ENCODE results near the gene UNC93B1. TPM values are rescaled to one million over a fixed set of nuclear protein-coding genes. Genes with fewer than 3 reads are reported as not detected.

The UNC93B1 gene, protein sequence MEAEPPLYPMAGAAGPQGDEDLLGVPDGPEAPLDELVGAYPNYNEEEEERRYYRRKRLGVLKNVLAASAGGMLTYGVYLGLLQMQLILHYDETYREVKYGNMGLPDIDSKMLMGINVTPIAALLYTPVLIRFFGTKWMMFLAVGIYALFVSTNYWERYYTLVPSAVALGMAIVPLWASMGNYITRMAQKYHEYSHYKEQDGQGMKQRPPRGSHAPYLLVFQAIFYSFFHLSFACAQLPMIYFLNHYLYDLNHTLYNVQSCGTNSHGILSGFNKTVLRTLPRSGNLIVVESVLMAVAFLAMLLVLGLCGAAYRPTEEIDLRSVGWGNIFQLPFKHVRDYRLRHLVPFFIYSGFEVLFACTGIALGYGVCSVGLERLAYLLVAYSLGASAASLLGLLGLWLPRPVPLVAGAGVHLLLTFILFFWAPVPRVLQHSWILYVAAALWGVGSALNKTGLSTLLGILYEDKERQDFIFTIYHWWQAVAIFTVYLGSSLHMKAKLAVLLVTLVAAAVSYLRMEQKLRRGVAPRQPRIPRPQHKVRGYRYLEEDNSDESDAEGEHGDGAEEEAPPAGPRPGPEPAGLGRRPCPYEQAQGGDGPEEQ
- polyA plus RNA-seq (ENCODE audit: insufficient read length in 12 of 12): 10 to 100 TPM in 1 of 12 donors, 1 to 10 TPM in 10, not detected in 1; 3.4 to 12.6 (median 5.3) TPM
- long read RNA-seq, donor 1, transcript UNC93B1-201 (11 exons, 2,316 nt): major isoform, 8 of 10 reads
- long read RNA-seq, donor 1, partial matches to known transcripts: 0 of 10 reads
- long read RNA-seq, donor 1, other reads (novel, unspliced or antisense): 0 of 10 reads
- long read RNA-seq, donor 2, partial matches to known transcripts: 0 of 3 reads
- long read RNA-seq, donor 2, other reads (novel, unspliced or antisense): 0 of 3 reads
- long read RNA-seq, donor 3, partial matches to known transcripts: 0 of 1 reads
- long read RNA-seq, donor 3, other reads (novel, unspliced or antisense): 0 of 1 reads
- long read RNA-seq, donor 4: 0 reads
- long read RNA-seq, donor 5: 0 reads
- long read RNA-seq, donor 6, partial matches to known transcripts: 0 of 2 reads
- long read RNA-seq, donor 6, other reads (novel, unspliced or antisense): 0 of 2 reads
- long read RNA-seq, donor 7, partial matches to known transcripts: 0 of 1 reads
- long read RNA-seq, donor 7, other reads (novel, unspliced or antisense): 0 of 1 reads
- long read RNA-seq, donor 8: 0 reads
- long read RNA-seq, donor 9, partial matches to known transcripts: 0 of 1 reads
- long read RNA-seq, donor 9, other reads (novel, unspliced or antisense): 0 of 1 reads
- long read RNA-seq, donor 10, partial matches to known transcripts: 0 of 2 reads
- long read RNA-seq, donor 10, other reads (novel, unspliced or antisense): 0 of 2 reads
- long read RNA-seq, donor 11, partial matches to known transcripts: 0 of 2 reads
- long read RNA-seq, donor 11, other reads (novel, unspliced or antisense): 0 of 2 reads

DNA sequence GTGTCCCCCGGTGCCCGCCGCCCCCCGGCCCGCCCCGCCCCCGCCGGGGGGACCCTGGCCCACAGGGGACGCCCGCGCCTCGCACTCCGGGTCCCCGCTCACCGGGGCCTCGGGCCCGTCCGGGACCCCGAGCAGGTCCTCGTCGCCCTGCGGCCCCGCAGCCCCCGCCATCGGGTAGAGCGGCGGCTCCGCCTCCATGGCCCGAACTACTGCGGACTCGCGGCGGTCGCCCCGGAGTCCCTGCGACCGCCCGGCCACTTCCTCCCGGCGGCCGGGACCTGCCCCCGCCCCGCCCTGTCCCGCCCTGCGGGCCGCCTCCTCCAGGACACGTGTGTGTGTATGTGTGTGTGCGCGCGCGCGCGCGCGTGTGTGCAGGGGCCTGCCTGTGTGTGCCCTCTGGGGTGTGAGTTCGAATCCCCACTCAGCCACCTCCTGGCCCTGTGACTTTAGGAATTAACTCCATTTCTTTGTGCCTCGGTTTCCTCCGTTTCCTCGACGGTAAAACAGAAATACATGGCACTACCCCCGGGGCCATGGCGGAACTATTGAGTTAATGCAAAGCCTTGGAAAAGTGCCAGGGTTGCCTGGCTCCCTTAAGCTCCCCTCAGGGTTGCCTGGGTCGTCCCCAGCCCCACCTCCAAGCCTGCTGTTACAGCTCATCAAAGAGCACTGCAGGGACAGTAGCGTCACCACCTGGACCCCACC is at the start of gene UNC93B1:
Gene UNC93B1 (minus strand): TSS at position 252 of the 705 bp plus-strand sequence. CDS start 54 bp downstream, at position 198.
- peak; percentile 71 for DNase-seq

DNA sequence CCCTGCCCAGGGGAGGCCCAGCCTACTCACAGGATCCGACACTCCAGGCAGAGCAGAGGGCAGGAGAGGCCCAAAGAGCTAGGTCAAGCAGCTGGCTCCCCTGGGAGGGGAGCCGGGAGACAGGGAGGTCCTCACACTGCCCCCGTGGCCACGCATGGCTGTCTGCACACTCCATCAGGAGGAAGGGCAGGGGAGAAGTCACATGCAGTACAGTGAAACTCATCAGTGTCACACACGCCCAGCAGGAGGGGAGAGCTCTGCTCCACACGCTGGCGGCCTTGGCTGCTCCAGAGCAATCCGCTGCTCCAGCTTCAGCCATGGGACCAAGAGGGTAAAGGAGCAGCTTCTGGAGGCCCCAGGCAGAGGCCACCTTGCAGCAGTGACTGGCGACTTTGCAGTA is 49.2 kb upstream of the UNC93B1 start:
- DNase-seq: no peak

DNA sequence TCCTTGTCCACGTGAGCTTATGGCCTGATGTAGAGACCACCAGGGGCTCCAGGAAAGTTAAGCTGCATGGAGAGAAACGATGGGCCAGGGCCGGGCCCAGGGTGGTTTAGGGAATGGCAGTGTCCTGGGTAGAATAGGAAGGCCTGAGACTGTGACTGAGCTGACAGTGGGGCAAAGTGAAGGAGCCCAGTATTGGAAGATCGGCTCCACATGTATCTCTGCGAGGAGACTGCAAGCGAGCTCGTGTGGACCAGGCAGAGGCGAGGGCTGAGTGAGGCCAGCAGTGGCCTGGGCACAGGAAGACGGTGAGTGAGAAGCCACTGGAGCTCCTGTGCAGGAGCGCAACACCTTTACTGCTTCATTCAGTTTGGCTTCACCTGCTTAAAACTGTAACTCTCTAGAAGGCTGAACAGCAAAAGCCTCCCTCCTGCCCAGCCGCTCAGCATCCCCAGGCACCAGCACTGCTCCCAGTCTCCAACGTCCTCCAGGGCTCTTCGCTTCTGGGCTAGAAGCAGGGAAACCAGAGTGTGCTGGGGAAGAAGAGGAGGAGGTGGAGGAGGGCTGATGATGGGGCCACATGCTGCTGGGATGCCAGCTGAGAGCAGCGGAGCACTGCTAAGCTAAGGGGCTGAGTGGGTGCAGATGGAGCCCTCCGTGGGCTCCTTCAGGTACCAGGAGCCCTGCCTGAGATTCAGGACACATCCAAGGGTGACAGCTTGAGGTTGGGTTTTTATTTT is 48.4 kb upstream of the UNC93B1 start:
- DNase-seq: no peak

DNA sequence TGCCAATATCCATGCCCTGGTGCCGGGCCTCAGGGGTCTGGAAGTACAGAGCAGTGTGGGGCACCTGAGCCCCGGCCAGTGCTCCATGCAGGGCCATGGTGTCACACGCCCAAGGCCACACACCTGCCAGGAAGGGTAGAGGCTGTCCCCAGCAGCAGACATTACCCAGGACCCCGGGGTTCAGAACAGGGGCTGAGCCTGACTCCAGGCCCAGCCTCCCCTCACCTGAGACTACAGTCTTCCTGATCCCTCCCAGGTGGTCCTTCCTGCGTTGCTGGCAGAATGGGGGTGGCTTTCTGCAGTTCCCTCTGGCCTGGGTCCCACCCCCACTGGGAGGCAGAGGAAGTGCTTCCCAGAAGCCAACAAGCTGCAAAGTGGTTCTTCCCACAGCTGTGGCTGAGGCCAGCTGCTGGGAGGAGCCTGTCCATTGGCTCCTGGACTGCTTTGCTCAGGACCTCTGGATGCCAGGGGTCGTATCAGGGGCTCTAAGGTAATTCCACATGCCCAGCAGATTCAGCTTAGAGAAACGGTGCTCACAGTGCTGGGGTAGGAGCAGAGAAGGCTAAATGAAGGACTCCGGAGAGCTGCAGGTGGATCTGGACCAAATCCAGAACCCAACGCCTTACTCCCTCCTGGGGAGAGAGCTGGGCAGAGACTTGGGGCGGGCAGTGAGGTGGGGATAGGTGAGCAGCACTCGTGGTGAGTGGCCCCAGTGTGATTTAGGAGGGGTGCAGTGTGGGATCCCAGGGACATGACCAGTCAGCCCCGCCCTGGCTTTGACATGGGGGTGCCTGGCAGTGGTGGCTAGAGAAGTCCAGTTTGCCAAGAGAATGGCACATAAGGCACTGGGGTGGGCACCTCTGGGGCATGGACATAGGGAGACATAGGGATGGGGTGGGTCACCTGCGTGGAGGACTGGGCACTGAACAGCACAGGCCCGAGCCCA is 47.6 kb upstream of the UNC93B1 start:
- no peak for DNase-seq

DNA sequence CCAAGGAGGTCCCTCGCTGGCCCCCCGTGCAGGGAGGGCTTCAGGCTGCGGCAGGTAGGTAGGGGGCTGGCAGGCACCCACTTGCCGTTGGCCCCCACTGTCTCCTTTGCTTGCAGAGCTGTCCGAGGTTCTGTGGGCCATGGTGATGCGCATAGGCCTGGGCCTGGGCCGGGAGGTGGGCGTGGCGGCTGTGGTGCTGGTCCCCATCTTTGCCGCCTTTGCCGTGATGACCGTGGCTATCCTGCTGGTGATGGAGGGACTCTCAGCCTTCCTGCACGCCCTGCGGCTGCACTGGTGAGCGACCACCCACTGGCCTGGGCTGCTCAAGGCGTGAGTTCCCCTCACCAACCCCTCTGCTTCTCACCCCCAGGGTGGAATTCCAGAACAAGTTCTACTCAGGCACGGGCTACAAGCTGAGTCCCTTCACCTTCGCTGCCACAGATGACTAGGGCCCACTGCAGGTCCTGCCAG is 46.5 kb upstream of the UNC93B1 start:
- no peak for DNase-seq

DNA sequence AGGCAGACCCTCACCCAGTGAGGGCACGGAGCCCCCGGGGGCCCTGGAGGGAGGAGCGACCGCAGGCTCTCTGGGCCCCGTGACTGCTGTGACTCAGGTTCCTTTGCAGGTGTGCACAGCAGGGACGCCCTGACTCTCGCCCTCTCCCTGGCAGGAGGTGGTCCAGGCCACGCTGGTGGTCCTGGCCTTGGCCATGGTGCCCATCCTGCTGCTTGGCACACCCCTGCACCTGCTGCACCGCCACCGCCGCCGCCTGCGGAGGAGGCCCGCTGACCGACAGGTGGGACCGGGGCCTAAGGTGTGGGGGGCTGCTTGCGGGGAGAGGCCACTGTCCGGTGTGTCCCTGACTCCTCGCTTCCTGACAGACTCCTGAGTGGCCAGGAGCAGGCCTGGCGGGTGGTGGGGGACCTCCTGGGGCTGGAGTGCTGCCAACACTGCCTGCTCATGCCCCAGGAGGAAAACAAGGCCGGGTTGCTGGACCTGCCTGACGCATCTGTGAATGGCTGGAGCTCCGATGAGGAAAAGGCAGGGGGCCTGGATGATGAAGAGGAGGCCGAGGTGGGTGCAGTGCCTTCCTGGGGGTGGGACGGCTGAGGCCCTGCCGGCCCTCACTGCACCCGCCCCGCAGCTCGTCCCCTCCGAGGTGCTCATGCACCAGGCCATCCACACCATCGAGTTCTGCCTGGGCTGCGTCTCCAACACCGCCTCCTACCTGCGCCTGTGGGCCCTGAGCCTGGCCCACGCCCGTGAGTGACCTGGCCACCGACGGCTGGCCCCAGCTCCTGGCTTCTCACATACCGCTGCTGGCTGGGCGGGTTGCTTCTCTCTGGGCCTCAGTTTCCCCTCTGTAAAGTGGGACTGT is 45.8 kb upstream of the UNC93B1 start:
- no peak for DNase-seq

DNA sequence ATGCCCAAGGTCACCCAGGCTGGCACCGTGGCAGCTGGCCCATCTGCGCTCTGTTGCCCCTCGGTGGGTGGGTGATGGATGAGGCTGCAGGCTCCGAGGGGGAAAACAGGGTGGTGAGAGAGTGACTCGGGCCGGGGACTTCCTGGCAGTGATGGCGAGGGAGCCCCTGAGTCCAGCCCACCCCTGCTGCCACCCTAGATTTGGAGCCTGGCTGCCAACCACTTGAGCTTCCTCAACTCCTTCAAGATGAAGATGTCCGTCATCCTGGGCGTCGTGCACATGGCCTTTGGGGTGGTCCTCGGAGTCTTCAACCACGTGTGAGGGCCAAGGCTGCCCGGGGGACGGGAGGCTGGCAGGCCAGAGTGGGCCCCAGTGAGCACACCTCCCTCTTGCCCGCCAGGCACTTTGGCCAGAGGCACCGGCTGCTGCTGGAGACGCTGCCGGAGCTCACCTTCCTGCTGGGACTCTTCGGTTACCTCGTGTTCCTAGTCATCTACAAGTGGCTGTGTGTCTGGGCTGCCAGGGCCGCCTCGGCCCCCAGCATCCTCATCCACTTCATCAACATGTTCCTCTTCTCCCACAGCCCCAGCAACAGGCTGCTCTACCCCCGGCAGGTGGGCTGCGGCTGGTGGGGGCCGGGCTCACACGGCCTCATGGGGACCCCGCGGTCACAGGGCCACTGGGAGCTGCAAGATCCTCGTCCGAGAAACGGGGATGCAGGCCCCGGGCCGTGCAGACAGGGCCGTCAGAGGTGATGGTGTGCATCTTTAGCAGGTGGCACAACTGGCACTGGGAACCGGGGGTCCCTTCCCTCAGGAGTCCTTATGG is 45.0 kb upstream of the UNC93B1 start:
- no peak for DNase-seq

DNA sequence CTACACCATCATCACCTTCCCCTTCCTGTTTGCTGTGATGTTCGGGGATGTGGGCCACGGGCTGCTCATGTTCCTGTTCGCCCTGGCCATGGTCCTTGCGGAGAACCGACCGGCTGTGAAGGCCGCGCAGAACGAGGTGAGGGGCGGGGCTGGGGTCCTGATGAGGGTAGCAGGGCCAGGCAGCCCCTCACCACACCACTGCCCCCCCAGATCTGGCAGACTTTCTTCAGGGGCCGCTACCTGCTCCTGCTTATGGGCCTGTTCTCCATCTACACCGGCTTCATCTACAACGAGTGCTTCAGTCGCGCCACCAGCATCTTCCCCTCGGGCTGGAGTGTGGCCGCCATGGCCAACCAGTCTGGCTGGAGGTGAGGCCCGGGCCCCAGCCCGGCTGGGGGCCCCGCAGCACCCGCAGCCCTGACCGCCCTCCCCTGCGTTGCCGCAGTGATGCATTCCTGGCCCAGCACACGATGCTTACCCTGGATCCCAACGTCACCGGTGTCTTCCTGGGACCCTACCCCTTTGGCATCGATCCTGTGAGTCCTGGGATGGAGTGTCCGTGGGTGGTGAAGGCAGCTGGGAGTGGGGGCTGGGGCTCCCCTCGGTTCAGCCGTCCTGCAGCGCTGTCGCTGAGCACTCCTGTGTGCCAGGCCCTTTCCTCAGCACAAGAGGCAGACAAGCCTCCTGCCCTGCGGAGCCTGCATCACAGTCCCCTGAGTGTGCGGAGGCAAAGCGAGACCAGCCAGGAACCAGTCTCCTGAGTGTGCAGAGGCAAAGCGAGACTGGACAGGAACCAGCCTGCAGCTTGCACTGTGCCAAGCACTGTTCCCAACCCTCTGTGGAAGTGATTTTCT is 43.8 kb upstream of the UNC93B1 start:
- DNase-seq: no peak

DNA sequence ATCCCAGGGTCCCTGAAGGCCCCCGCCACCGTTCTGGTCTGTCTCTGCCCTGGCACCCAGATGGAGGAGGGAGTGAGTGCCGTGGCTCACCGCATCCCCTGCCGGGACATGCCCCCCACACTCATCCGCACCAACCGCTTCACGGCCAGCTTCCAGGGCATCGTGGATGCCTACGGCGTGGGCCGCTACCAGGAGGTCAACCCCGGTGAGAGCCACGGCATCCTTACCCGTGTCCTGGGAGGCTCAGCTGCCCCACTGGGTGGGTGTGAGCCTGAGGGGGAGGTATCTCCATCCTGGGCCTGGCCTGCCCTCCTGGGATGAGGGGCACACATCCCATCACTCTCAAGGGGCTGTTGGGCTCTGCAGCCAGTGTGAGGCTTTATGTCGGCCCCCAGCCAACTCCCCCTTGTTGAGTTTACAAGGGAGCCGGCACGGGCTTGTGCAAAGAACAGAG is 41.0 kb upstream of the UNC93B1 start:
- DNase-seq: no peak

DNA sequence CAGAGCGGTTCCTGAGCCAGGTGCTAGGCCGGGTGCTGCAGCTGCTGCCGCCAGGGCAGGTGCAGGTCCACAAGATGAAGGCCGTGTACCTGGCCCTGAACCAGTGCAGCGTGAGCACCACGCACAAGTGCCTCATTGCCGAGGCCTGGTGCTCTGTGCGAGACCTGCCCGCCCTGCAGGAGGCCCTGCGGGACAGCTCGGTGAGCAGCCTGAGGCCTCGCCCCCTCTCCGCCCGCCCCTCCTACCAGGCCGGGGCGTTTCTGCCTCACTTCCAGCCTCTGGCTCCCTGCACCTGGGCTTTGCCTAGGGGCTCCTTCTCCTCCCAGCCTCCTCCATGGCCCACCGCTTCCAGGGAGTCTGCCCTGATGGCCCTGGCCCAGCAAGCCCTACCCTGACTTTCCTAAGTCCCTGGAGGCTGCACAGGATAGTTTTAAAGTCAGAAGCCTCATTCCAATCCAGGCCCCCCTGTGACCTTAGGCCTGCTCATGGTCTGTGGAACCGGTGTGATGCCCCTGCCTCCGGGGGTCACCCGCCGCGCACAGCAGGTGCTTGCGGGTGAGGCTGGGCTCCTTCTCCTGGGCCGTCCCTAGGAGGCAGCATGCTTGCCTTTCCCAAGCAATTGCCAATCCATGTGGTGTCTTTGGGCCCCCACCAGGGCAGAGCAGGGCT is 40.4 kb upstream of the UNC93B1 start:
- no peak for DNase-seq

DNA sequence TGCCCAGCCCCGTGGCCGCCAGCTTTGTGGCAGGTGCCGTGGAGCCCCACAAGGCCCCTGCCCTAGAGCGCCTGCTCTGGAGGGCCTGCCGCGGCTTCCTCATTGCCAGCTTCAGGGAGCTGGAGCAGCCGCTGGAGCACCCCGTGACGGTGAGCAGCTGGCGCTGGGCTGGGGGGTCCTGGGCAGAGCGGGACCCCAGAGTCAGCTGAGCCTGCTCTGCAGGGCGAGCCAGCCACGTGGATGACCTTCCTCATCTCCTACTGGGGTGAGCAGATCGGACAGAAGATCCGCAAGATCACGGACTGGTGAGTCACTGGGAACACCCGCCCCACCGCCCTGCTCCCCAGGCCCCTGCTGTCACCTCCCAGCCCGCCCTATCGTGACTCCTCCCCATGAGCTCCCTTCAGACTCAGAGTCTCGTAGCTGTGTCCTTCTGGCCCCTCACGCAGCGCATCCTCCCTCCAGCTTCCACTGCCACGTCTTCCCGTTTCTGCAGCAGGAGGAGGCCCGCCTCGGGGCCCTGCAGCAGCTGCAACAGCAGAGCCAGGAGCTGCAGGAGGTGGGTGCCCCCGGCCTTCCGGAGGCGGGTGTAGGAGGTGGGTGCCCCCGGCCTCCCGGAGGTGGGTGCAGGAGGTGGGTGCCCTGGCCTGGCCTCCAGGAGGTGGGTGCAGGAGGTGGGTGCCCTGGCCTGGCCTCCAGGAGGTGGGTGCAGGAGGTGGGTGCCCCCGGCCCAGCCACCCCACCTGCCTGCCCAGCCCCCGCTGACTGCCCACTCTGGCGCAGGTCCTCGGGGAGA is 39.6 kb upstream of the UNC93B1 start:
- DNase-seq: peak; percentile 56

DNA sequence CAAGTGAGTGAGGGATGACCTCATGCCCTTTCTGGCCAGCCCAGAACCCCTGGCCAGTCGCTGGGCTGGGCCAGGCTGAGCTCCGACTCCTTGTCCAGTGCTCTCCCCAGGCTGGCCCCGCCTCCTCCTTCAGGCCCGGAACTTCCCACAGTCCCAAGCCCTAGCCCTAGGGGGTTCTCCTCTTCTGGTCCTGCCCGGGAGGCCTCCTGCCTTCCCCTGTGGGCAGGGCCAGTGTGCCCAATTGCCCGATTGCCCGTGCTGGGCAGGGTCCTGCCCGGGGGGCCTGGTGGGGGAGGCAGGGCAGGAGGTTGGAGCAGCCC is 39.1 kb upstream of the UNC93B1 start:
- DNase-seq: no peak

DNA sequence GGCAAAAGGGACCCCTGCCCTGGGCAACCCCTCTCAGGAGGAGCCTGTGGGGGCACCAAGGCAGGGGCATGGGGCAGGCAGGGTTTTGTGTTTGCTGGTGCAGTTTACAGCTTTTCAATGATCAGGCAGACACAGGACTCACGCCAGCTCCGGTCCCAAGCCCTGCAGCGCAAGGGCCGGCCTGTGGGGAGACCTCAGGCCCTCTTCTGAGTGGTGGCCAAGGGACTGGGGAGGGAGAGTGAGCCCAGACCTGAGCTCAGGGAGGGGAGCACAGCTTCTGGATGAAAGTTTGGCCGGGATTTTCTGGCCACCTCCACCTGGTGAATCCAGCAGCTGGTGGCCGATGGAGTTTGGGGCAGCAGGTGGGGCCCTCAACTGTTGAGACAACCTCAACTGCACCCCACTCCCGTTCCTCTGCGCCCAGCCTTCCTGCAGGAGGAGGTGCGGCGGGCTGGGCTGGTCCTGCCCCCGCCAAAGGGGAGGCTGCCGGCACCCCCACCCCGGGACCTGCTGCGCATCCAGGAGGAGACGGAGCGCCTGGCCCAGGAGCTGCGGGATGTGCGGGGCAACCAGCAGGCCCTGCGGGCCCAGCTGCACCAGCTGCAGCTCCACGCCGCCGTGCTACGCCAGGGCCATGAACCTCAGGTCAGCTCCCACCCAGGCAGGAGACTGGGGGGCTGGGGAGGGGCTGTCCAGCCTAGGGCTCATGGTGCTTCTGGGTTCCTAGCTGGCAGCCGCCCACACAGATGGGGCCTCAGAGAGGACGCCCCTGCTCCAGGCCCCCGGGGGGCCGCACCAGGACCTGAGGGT is 38.5 kb upstream of the UNC93B1 start:
- DNase-seq: no peak
